Type B pancreatic cell (in vitro differentiated cells): Measurements from ENCODE around the gene TAAR2. TPM values are rescaled to one million over a fixed set of nuclear protein-coding genes. Genes with fewer than 3 reads are reported as not detected.

ENCODE experiments used
- DNase-seq: peaks from one replicate; pipeline ENCODE4 v3.0.0; 2021; ENCODE audit warnings: mixed read lengths; ENCODE audit not compliant: unreplicated experiment; ENCODE audit errors: extremely low spot score
- H3K27ac Mint-ChIP-seq: 2 replicates; pipeline ENCODE4 v1.8.0; 2021; ENCODE audit warnings: mild to moderate bottlenecking, mixed read lengths
- H3K27me3 Mint-ChIP-seq: 2 replicates; pipeline ENCODE4 v1.8.0; 2021; ENCODE audit warnings: mixed read lengths
- H3K36me3 Mint-ChIP-seq: 2 replicates; pipeline ENCODE4 v1.8.0; 2021; ENCODE audit warnings: mixed read lengths
- H3K4me1 Mint-ChIP-seq: one replicate; pipeline ENCODE4 v1.8.0; 2021; ENCODE audit warnings: mixed read lengths; ENCODE audit not compliant: unreplicated experiment
- H3K4me3 Mint-ChIP-seq: 2 replicates; pipeline ENCODE4 v1.8.0; 2021; ENCODE audit warnings: mild to moderate bottlenecking, mixed read lengths
- H3K9me3 Mint-ChIP-seq: 2 replicates; pipeline ENCODE4 v1.8.0; 2021; ENCODE audit warnings: mixed read lengths
- long read RNA-seq: library from polyadenylated mRNA; unstranded; transcript quantifications from one replicate; pipeline ENCODE4 v2.0.0, GENCODE V29; 2020
- total RNA-seq: library from RNA; stranded (reverse); gene quantifications from 2 replicates; pipeline ENCODE4 v1.2.1, GENCODE V29; 2021; ENCODE audit warnings: low replicate concordance
- TF ChIP-seq, protein P1 (sequence below): fragments of 200-600 bp; sonication (generic); conservative IDR thresholded peaks from 2 replicates; pipeline ENCODE4 v1.5.0; 2021; ENCODE audit warnings: antibody characterized with exemption, mild to moderate bottlenecking

The TAAR2 gene, protein sequence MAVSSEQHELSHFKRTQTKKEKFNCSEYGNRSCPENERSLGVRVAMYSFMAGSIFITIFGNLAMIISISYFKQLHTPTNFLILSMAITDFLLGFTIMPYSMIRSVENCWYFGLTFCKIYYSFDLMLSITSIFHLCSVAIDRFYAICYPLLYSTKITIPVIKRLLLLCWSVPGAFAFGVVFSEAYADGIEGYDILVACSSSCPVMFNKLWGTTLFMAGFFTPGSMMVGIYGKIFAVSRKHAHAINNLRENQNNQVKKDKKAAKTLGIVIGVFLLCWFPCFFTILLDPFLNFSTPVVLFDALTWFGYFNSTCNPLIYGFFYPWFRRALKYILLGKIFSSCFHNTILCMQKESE
- not detected in 2 replicates for total RNA-seq
- long read RNA-seq = 0 reads

DNA sequence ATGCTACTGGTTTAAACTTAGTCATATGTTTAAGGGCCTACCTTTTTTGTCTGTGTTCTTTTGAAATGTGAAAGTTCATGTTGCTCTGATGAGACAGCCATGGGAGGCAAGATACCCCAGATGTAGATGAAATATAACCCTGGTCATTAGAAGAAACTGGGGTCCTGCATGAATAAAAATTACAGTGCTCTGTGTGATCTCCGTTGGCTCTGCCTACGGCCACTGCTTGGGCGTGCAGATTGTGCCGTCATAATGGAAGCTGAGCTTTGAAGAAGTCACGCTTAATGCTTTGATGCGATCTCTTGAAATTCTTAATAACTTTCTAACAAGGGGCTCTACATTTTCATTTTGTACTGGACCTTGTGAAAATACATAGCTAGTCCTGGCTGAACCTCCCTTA, at the start of gene TAAR2:
TAAR2 (minus strand) TSS at position 101 of the 400 bp plus-strand sequence; CDS start at position 101, 0 bp downstream.
- Mint-ChIP-seq H3K27ac (no peak within 1 kb of the TSS), H3K36me3 (no peaks in the 10 kb centered on the region), H3K27me3 (no peaks in the 10 kb centered on the region), H3K9me3 (peaks cover 10% of the 10 kb centered on the region), H3K4me3 (no peak within 1 kb of the TSS), H3K4me1 (no peaks in the 10 kb centered on the region)
- no peak for DNase-seq
- TF ChIP-seq, protein P1, sequence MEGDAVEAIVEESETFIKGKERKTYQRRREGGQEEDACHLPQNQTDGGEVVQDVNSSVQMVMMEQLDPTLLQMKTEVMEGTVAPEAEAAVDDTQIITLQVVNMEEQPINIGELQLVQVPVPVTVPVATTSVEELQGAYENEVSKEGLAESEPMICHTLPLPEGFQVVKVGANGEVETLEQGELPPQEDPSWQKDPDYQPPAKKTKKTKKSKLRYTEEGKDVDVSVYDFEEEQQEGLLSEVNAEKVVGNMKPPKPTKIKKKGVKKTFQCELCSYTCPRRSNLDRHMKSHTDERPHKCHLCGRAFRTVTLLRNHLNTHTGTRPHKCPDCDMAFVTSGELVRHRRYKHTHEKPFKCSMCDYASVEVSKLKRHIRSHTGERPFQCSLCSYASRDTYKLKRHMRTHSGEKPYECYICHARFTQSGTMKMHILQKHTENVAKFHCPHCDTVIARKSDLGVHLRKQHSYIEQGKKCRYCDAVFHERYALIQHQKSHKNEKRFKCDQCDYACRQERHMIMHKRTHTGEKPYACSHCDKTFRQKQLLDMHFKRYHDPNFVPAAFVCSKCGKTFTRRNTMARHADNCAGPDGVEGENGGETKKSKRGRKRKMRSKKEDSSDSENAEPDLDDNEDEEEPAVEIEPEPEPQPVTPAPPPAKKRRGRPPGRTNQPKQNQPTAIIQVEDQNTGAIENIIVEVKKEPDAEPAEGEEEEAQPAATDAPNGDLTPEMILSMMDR = no peak

DNA sequence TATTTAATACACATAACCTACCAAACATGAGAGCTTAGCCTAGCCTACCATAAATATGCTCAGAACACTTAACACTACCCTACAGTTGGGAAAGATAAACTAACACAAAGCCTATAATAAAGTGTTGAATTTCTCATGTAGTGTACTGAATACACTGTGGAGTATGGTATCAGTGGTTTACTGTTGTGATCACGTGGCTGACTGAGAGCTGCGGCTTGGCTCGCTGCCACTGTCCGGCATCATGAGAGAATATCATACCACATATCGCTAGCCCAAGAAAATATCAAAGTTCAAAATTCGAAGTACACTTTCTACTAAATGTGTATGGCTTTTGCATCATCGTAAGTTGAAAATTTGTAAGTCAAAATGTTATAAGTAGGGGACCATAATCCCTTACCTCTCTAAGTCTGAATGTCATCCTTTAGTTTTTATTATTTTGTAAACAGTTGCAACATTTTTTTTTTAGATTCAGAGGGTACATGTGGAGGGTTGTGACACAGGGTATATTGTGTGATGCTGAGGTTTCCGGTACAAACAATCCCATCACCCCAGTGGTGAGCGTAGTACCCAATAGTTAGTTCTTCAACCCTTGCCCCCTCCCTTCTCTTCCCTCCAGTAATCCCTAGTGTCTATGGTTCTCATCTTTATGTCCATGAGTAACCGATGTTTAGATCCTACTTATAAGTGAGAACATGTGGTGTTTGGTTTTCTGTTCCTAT, 49.5 kb upstream of the TAAR2 start:
- no peaks in the 10 kb centered on the region for H3K36me3 Mint-ChIP-seq
- no peak for DNase-seq
- H3K9me3 Mint-ChIP-seq = no peaks in the 10 kb centered on the region
- no peaks in the 10 kb centered on the region for H3K27me3 Mint-ChIP-seq
- H3K4me1 Mint-ChIP-seq = peaks cover 4% of the 10 kb centered on the region
- no peak overlapping the region for H3K27ac Mint-ChIP-seq
- H3K4me3 Mint-ChIP-seq = no peak overlapping the region
- TF ChIP-seq, protein P1 = no peak

DNA sequence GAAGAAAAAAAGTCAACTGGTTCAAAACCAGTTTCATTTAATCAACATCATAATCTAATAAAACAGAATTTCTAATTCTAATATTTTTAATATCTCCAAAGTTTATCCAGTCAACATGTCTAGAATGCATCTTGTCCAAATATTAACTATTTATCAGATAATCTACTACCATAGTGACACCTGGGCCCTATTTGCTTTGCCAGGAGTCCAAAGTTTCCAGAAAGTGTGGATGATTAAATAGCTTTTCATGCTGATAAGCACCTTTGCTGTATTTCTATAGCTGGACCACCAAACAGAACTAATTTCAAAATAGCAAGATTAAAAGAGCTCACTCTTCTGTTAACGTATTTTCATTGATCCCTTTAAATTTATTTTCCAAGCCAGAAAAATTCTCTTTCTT, 47.2 kb upstream of the TAAR2 start:
- Mint-ChIP-seq H3K9me3 (no peaks in the 10 kb centered on the region), H3K27ac (no peak overlapping the region), H3K4me3 (no peak overlapping the region), H3K4me1 (peaks cover 4% of the 10 kb centered on the region), H3K27me3 (no peaks in the 10 kb centered on the region), H3K36me3 (no peaks in the 10 kb centered on the region)
- no peak for DNase-seq
- TF ChIP-seq, protein P1 = no peak

DNA sequence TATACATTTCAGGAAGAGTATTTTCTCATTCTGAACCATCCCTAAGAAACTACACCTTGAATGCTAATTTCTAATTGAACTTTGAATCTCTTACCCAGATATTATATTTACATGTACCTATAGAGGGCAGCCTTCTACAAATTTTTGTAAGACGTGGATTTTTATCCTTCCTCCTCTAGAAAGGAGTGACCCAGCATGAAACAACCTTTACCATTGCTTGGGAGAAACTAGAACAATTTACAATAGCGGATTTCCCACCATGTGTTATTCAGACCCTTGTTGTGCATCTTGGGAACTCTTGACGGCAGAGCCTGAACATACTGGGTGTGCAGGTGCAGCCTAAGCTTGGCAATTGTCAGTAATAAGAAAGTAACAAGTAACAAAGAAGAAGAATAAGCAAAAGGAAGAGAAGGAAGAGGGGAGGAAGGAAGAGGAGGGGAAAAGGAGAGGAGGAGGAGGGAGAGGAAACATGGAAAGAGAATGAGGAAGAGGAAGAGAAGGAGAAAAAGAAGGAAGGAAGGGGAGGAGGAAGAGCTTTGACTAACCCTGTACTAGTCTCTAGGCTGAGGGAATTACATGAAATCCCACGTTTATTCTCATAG, 45.7 kb upstream of the TAAR2 start:
- Mint-ChIP-seq H3K4me1 (peaks cover 4% of the 10 kb centered on the region), H3K27me3 (no peaks in the 10 kb centered on the region)
- DNase-seq = no peak

DNA sequence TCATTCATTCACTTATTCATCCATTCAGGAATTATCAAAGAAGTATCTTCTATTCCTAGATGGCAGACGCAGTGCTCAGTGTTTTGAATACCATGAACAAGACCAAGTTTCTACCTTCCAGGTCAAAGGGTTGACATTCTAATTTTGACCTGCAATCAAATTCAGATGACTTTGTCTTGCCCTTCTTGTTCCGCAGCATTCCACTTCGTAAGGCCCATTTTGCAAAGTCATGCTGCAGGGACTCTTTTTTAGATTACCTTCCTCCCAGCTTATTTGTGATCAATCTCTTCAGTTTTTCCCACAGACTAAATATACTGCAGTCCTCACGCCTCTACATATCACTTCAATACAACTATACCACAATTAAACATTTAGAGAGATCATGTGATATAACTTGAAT, 42.0 kb upstream of the TAAR2 start:
- Mint-ChIP-seq H3K4me3 (peak overlapping the region; percentile 6), H3K27ac (peak overlapping the region; percentile 64), H3K27me3 (no peaks in the 10 kb centered on the region), H3K36me3 (no peaks in the 10 kb centered on the region), H3K4me1 (peaks cover 4% of the 10 kb centered on the region), H3K9me3 (no peaks in the 10 kb centered on the region)
- TF ChIP-seq, protein P1 = no peak
- DNase-seq = no peak

More for the DNA sequence above, 45.7 kb upstream of the TAAR2 start:
- no peaks in the 10 kb centered on the region for H3K9me3 Mint-ChIP-seq
- TF ChIP-seq, protein P1 = peak; percentile 74
- H3K27ac Mint-ChIP-seq = peak overlapping the region; percentile 65
- no peak overlapping the region for H3K4me3 Mint-ChIP-seq
- no peaks in the 10 kb centered on the region for H3K36me3 Mint-ChIP-seq
